Activated CD8-positive, alpha-beta memory T cell treated with anti-CD3 and anti-CD28 coated beads, Interleukin-2, amount 10 ng/mL, durations not matched to agents 7 days and 5 days (primary cell): Measurements from ENCODE around the gene HAUS3. TPM values are rescaled to one million over a fixed set of nuclear protein-coding genes. Genes with fewer than 3 reads are reported as not detected.
"Not testable (repeated sequence)": the region's sequence is repeated elsewhere in the genome, so short reads cannot be mapped to it uniquely, and the experiment has no call there.

Experiments used
- ATAC-seq: fragments of 150-1000 bp; cut with Tn5 transposase; one replicate; pipeline ENCODE4 v1.10.0; 2021; ENCODE audit warnings: moderate library complexity
- CTCF ChIA-PET: fragments of 350-600 bp; sonication (Branson Sonifier 250); formaldehyde crosslinking; loops from one replicate; lab custom pipeline; 2021; ENCODE audit warnings: antibody characterized with exemption; lab: Charles Lee
- DNase-seq: peaks from one replicate; pipeline ENCODE4 v3.0.0-alpha.2; 2020
- H3K27ac Mint-ChIP-seq: one replicate; pipeline ENCODE4 v1.8.0; 2021; ENCODE audit warnings: mild to moderate bottlenecking, mixed read lengths
- H3K27me3 Mint-ChIP-seq: one replicate; pipeline ENCODE4 v1.8.0; 2021; ENCODE audit warnings: mixed read lengths
- H3K36me3 Mint-ChIP-seq: one replicate; pipeline ENCODE4 v1.8.0; 2021; ENCODE audit warnings: mild to moderate bottlenecking, mixed read lengths
- H3K4me1 Mint-ChIP-seq: one replicate; pipeline ENCODE4 v1.8.0; 2021; ENCODE audit warnings: mixed read lengths
- H3K4me3 Mint-ChIP-seq: one replicate; pipeline ENCODE4 v1.8.0; 2021; ENCODE audit warnings: mild to moderate bottlenecking, moderate library complexity, mixed read lengths
- H3K9me3 Mint-ChIP-seq: one replicate; pipeline ENCODE4 v1.8.0; 2022; ENCODE audit warnings: low read depth, mixed read lengths
- total RNA-seq, 2 experiments: library from RNA; stranded (reverse); gene quantifications; one replicate each; pipeline ENCODE4 v1.2.3, GENCODE V29; 2021

The HAUS3 gene
- total RNA-seq, 2 experiments from 2014 or later, result 29.8 to 34.5 TPM

DNA sequence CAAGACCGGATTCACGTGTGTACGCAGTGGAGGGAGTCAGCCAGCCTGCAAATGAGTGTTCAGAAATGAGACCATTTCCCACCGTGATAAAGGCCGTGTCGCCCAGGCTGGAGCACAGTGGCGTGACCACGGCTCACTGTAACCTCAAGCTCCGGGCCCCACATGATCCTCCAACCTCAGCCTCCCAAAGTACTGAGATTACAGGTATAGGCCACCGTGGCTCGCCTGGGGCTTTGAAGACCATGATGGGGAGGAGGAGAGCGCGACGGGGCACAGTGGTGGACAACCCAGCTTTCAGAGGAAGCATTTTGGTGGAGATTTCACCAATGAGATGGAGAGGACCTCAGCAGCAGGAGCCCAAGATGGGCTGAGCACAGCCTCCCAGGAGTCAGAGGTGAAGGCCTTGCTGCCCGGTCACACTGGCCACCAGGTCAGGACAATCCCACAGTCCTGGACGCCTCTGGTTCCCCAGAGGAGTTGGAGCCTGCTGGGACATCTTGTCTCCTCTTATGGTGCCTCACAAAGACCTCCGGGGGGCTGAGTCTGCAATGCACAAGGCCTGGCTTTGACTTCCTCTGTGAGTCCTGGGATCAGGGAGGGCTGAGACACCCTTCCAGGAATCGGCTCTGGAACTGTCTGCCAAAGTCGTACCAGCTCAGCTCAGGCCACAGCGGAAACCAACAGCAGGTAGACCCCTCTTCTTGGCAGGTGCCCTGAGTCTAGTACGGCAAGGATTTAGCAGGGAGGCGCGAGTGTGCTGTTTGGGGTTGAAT, 42.4 kb upstream of the HAUS3 start:
- H3K9me3 Mint-ChIP-seq, result peaks cover 2% of the 10 kb centered on the region
- no peak overlapping the region for H3K4me3 Mint-ChIP-seq
- H3K36me3 Mint-ChIP-seq, result no peaks in the 10 kb centered on the region
- CTCF ChIA-PET, result no interaction called here
- no peak for DNase-seq
- peaks cover 43% of the 10 kb centered on the region for H3K4me1 Mint-ChIP-seq
- no peak overlapping the region for H3K27ac Mint-ChIP-seq
- no peaks in the 10 kb centered on the region for H3K27me3 Mint-ChIP-seq
- no peak for ATAC-seq

- Mint-ChIP-seq H3K27ac (peak overlapping the region; percentile 2), H3K4me3 (no peak overlapping the region), H3K27me3 (no peaks in the 10 kb centered on the region), H3K9me3 (peaks cover 2% of the 10 kb centered on the region), H3K36me3 (no peaks in the 10 kb centered on the region), H3K4me1 (peaks cover 43% of the 10 kb centered on the region)
- CTCF ChIA-PET, result no interaction called here
- no peak for DNase-seq
- no peak for ATAC-seq
Observed at GRCh38 chr4:2283199-2283711, 41.3 kb upstream of the HAUS3 start.

GRCh38 chr4:2281575-2282343, 39.8 kb upstream of the HAUS3 start:
- Mint-ChIP-seq H3K4me1 (peaks cover 43% of the 10 kb centered on the region), H3K4me3 (peak overlapping the region; percentile 15), H3K27me3 (no peaks in the 10 kb centered on the region), H3K9me3 (peaks cover 2% of the 10 kb centered on the region), H3K27ac (peak overlapping the region; percentile 86), H3K36me3 (no peaks in the 10 kb centered on the region)
- ATAC-seq (peak; percentile 96), DNase-seq (peak; percentile 90)
- CTCF ChIA-PET, result interaction anchor here (0.6 to 1.7 kb wide), 9 partner anchors 9 to 160 kb away, joined by 3 to 8 read pairs (median 3); partner anchors contain the start of genes CFAP99, HAUS3, MXD4 and POLN

GRCh38 chr4:2280531-2281300, 38.8 kb upstream of the HAUS3 start:
- CTCF ChIA-PET, result interaction anchor here (1.5 to 1.7 kb wide), 2 partner anchors 161 kb away, joined by 6 read pairs; no protein-coding TSS in a partner anchor
- Mint-ChIP-seq H3K9me3 (peaks cover 2% of the 10 kb centered on the region), H3K4me3 (no peak overlapping the region), H3K4me1 (peaks cover 42% of the 10 kb centered on the region), H3K27ac (no peak overlapping the region), H3K27me3 (no peaks in the 10 kb centered on the region), H3K36me3 (no peaks in the 10 kb centered on the region)
- ATAC-seq, result no peak
- DNase-seq, result no peak

- no peak for ATAC-seq
- Mint-ChIP-seq H3K9me3 (no peaks in the 10 kb centered on the region), H3K27ac (no peak overlapping the region), H3K4me1 (peaks cover 22% of the 10 kb centered on the region), H3K27me3 (no peaks in the 10 kb centered on the region), H3K36me3 (no peaks in the 10 kb centered on the region), H3K4me3 (no peak overlapping the region)
- CTCF ChIA-PET, result no interaction called here
- no peak for DNase-seq
Observed at GRCh38 chr4:2277956-2278355, 36.0 kb upstream of the HAUS3 start.

DNA sequence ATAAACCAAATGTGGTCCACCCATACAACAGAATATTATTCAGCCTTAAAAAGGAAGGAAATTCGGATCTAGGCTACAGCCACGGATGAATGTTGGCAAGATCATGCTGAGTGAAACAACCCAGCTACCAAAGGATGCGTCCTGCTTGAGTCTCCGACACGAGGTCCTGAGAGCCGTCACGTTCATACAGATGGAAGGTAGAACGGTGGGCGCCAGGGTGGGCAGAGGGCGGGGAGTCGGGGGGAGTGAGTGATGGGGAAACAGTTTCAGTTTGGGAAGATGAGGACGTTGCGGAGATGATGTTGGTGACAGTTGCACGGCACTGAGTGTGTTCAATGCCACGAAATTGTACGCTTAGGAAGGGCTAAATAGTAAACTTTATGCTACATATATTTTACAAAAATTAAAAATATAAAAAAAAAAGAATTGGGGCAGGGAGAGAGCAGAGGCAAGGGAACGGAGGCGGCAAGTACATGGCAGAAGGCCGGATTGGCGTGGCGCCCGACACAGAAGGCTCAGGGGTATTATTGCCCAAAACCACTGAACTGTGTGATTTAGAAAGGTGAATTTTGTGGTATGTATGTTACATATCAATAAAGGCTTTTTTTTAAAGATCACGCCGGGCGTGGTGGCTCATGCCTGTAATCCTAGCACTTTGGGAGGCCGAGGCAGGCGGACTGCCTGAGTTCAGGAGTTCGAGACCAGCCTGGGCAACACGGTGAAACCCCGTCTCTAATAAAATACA, 34.8 kb upstream of the HAUS3 start:
- ATAC-seq, result no peak
- H3K4me3 Mint-ChIP-seq, result no peak overlapping the region
- H3K4me1 Mint-ChIP-seq, result peaks cover 10% of the 10 kb centered on the region
- H3K27me3 Mint-ChIP-seq, result no peaks in the 10 kb centered on the region
- CTCF ChIA-PET, result no interaction called here
- DNase-seq, result no peak
- no peaks in the 10 kb centered on the region for H3K9me3 Mint-ChIP-seq
- H3K36me3 Mint-ChIP-seq, result no peaks in the 10 kb centered on the region
- H3K27ac Mint-ChIP-seq, result no peak overlapping the region

DNA sequence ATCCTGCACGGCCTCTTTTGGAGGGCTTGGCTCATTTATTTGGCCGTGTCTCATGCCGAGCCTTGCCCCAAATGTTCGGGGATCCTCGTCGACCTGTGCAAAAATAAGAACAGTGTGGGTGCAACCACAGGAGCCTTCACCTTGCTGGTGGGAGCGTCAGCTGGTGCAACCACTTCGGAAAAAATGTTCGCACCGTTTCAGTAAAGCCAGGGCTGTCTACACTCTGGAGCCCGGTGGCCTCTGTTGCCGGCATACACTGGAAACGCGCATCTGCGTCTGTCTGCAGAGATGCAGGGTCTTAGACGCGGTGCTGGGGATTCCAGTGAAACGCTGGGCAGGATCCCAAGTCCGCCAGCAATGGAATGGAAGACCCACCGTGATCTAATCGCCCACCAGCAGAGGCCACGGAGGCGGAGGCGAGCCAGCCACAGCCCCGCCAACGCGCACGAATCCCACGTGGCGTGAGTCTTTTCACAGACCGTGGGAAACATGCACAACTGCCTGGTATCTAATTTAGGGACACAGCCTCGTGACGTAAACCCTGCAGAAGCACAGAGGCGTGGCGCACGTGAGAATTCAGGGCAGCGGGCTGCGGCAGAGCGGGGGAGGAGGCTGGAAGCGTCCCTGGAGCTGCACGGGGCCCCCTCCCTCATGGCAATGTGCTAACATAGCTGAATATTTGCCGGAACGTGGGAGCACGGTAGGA, 33.8 kb upstream of the HAUS3 start:
- Mint-ChIP-seq H3K27me3 (no peaks in the 10 kb centered on the region), H3K36me3 (no peaks in the 10 kb centered on the region), H3K9me3 (no peaks in the 10 kb centered on the region), H3K27ac (no peak overlapping the region), H3K4me1 (no peaks in the 10 kb centered on the region), H3K4me3 (no peak overlapping the region)
- no peak for DNase-seq
- CTCF ChIA-PET, result no interaction called here
- no peak for ATAC-seq

- H3K4me1 Mint-ChIP-seq, H3K36me3 Mint-ChIP-seq, H3K27ac Mint-ChIP-seq, CTCF ChIA-PET, H3K9me3 Mint-ChIP-seq, H3K4me3 Mint-ChIP-seq, H3K27me3 Mint-ChIP-seq, DNase-seq, ATAC-seq: not testable (repeated sequence)
Observed at GRCh38 chr4:2275044-2275397, 33.1 kb upstream of the HAUS3 start.

- Mint-ChIP-seq H3K4me3 (no peak overlapping the region), H3K36me3 (no peaks in the 10 kb centered on the region), H3K27me3 (no peaks in the 10 kb centered on the region), H3K27ac (no peak overlapping the region), H3K4me1 (no peaks in the 10 kb centered on the region), H3K9me3 (no peaks in the 10 kb centered on the region)
- ATAC-seq (no peak), DNase-seq (no peak)
- CTCF ChIA-PET, result no interaction called here
Observed at GRCh38 chr4:2274320-2275043, 32.6 kb upstream of the HAUS3 start.

- CTCF ChIA-PET, result no interaction called here
- H3K27ac Mint-ChIP-seq, result no peak overlapping the region
- H3K27me3 Mint-ChIP-seq, result no peaks in the 10 kb centered on the region
- H3K36me3 Mint-ChIP-seq, result no peaks in the 10 kb centered on the region
- no peak for ATAC-seq
- DNase-seq, result no peak
- H3K4me3 Mint-ChIP-seq, result no peak overlapping the region
- no peaks in the 10 kb centered on the region for H3K9me3 Mint-ChIP-seq
- no peaks in the 10 kb centered on the region for H3K4me1 Mint-ChIP-seq
Observed at GRCh38 chr4:2273657-2274319, 31.9 kb upstream of the HAUS3 start.

DNA sequence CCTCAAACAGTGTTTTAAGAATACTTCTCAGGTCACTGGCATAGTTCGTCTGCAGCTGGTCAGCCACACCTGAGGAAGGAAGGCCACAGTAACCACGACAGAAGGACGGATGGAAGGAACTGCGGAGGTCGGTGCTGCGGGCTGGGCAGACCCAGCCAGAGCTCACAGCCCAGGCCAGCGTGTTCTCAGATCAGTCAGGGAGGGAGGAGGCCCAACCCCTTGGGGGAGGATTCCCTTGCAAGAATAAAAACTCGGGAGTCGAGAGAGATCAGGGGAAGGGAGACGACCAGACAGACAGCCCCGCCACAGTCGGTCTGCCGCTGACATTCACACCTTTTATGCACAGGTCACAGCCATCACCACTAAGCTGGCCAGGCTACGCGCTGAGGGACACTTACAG, 31.3 kb upstream of the HAUS3 start:
- CTCF ChIA-PET, result no interaction called here
- Mint-ChIP-seq H3K27me3 (no peaks in the 10 kb centered on the region), H3K9me3 (no peaks in the 10 kb centered on the region), H3K36me3 (no peaks in the 10 kb centered on the region), H3K27ac (no peak overlapping the region), H3K4me1 (no peaks in the 10 kb centered on the region), H3K4me3 (no peak overlapping the region)
- DNase-seq (no peak), ATAC-seq (no peak)

- Mint-ChIP-seq H3K36me3 (no peaks in the 10 kb centered on the region), H3K27me3 (no peaks in the 10 kb centered on the region), H3K9me3 (no peaks in the 10 kb centered on the region), H3K4me1 (no peaks in the 10 kb centered on the region), H3K27ac (no peak overlapping the region), H3K4me3 (no peak overlapping the region)
- ATAC-seq (no peak), DNase-seq (no peak)
- CTCF ChIA-PET, result no interaction called here
Observed at GRCh38 chr4:2272828-2273120, 30.9 kb upstream of the HAUS3 start.
